Activated T-cell treated with anti-CD3 and anti-CD28 coated beads for 4 hours (primary cell): Measurements from ENCODE around the gene ENPEP.
"Not testable (repeated sequence)": the region's sequence is repeated elsewhere in the genome, so short reads cannot be mapped to it uniquely, and the experiment has no call there.

Source experiments
- DNase-seq: peaks from one replicate; pipeline ENCODE4 v3.0.0-alpha.2; 2020

Gene ENPEP

GRCh38 chr4:110486256-110486655, 10.3 kb downstream of the ENPEP start:
- DNase-seq: no peak

GRCh38 chr4:110486850-110487249, 10.9 kb downstream of the ENPEP start:
- not testable (repeated sequence) for DNase-seq

- DNase-seq: no peak
Observed at GRCh38 chr4:110487873-110488272, 11.9 kb downstream of the ENPEP start.

GRCh38 chr4:110489901-110490508, 14.1 kb downstream of the ENPEP start:
- no peak for DNase-seq

- DNase-seq: no peak
Observed at GRCh38 chr4:110492522-110492921, 16.6 kb downstream of the ENPEP start.

- no peak for DNase-seq
Observed at GRCh38 chr4:110493520-110493919, 17.6 kb downstream of the ENPEP start.

GRCh38 chr4:110498420-110498819, 22.5 kb downstream of the ENPEP start:
- DNase-seq: no peak

- DNase-seq: no peak
Observed at GRCh38 chr4:110499126-110499525, 23.2 kb downstream of the ENPEP start.

- no peak for DNase-seq
Observed at GRCh38 chr4:110501826-110502225, 25.9 kb downstream of the ENPEP start.

- DNase-seq: no peak
Observed at GRCh38 chr4:110503270-110504083, 27.5 kb downstream of the ENPEP start.

GRCh38 chr4:110504084-110504435, 28.1 kb downstream of the ENPEP start:
- DNase-seq: no peak

GRCh38 chr4:110505440-110505839, 29.5 kb downstream of the ENPEP start:
- no peak for DNase-seq

- DNase-seq: no peak
Observed at GRCh38 chr4:110508827-110509710, 33.1 kb downstream of the ENPEP start.

GRCh38 chr4:110510277-110510676, 34.3 kb downstream of the ENPEP start:
- DNase-seq: no peak

- no peak for DNase-seq
Observed at GRCh38 chr4:110510955-110511544, 35.1 kb downstream of the ENPEP start.

GRCh38 chr4:110512901-110513300, 36.9 kb downstream of the ENPEP start:
- DNase-seq: no peak

- DNase-seq: no peak
Observed at GRCh38 chr4:110514889-110515479, 39.0 kb downstream of the ENPEP start.

- no peak for DNase-seq
Observed at GRCh38 chr4:110515676-110516075, 39.7 kb downstream of the ENPEP start.

GRCh38 chr4:110516106-110516922, 40.4 kb downstream of the ENPEP start:
- DNase-seq: peak; percentile 63

- DNase-seq: peak; percentile 11
Observed at GRCh38 chr4:110518889-110519490, 43.0 kb downstream of the ENPEP start.

- DNase-seq: no peak
Observed at GRCh38 chr4:110520886-110521285, 44.9 kb downstream of the ENPEP start.
